HUES48 (cell line): ENCODE results near the gene BBS5.

Experiments
- H3K27ac ChIP-seq: one replicate; pipeline ENCODE4 v1.7.0; 2013; ENCODE audit warnings: low read depth, low read length, inconsistent platforms
- H3K27me3 ChIP-seq: 2 replicates; pipeline ENCODE4 v1.6.1; 2013; ENCODE audit warnings: mild to moderate bottlenecking, low read length; ENCODE audit not compliant: control insufficient read depth, insufficient read depth
- H3K36me3 ChIP-seq: 2 replicates; pipeline ENCODE4 v1.6.1; 2013; ENCODE audit warnings: low read length; ENCODE audit not compliant: control insufficient read depth, insufficient read depth
- H3K4me1 ChIP-seq: 2 replicates; pipeline ENCODE4 v1.6.1; 2013; ENCODE audit warnings: mild to moderate bottlenecking, low read length; ENCODE audit not compliant: control insufficient read depth, insufficient read depth
- H3K4me3 ChIP-seq: 2 replicates; pipeline ENCODE4 v1.5.1; 2013; ENCODE audit warnings: mild to moderate bottlenecking, low read depth, low read length
- H3K9ac ChIP-seq: 2 replicates; pipeline ENCODE4 v1.6.1; 2013; ENCODE audit warnings: mild to moderate bottlenecking, low read depth, low read length, moderate library complexity
- H3K9me3 ChIP-seq: 2 replicates; pipeline ENCODE4 v1.6.1; 2013; ENCODE audit warnings: low read length; ENCODE audit not compliant: control insufficient read depth, insufficient read depth

Gene BBS5

DNA sequence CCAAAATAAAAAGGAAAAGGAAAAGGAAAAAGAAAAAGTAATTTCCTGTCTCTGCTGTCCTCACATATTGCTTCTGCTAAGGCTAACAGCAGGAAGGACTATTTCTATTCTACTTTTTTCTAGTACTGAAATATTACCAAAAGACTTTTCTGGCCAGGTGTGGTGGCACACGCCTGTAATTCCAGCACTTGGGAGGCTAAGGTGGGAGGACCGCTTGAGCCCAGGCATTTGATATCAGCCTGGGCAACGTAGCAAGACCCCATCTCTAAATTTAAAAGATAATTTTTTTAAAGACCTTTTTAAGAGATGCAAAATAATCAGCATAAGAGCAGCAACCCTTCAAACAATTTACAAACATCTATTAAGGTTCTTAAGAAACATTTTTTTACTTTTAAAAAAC is 63.1 kb downstream of the BBS5 start:
- Histone ChIP-seq H3K36me3 (peaks cover 80% of the 10 kb centered on the region), H3K4me1 (no peaks in the 10 kb centered on the region), H3K27ac (no peak overlapping the region), H3K9ac (no peak overlapping the region), H3K27me3 (no peaks in the 10 kb centered on the region), H3K9me3 (no peaks in the 10 kb centered on the region), H3K4me3 (no peak overlapping the region)

DNA sequence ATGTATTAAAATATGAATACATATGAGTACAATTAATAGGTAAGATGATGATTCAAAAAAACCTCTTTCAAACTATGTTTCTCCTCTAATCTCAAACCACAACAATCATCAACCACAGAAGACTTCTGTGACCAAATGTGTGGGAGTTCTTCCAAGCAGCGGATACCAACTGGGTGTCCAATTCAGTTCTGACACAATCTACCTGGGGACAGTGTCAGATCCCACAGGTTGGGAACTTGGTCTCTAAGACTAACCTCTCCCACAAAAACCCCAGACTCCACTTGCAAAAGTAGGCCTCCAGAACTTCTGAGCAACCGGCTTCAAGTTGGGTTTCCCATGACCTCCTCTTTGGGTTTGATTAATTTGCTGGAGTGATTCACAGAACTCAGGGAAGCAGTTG is 67.5 kb downstream of the BBS5 start:
- no peaks in the 10 kb centered on the region for H3K9me3 ChIP-seq
- H3K27me3 ChIP-seq, result no peaks in the 10 kb centered on the region
- peaks cover 74% of the 10 kb centered on the region for H3K36me3 ChIP-seq
- no peak overlapping the region for H3K4me3 ChIP-seq
- H3K9ac ChIP-seq, result no peak overlapping the region
- H3K27ac ChIP-seq, result no peak overlapping the region
- H3K4me1 ChIP-seq, result peaks cover 2% of the 10 kb centered on the region; the same call in 1 of the 2 replicates
